Right lobe of liver (tissue), 6 donors: Measurements from ENCODE around the gene SLC9C1. TPM values are rescaled to one million over a fixed set of nuclear protein-coding genes. Genes with fewer than 3 reads are reported as not detected.
A peak's percentile ranks its signal among the peaks of the same experiment; 100 is the strongest.

Experiments
- ATAC-seq, 4 donors: fragments of 200-7000 bp; cut with Tn5 transposase; one replicate each; pipeline ENCODE4 v1.9.1; 2020; ENCODE audit warnings: mild to moderate bottlenecking in 4 of 4, moderate library complexity in 4 of 4
- DNase-seq, 3 donors: peaks; one replicate each; pipeline ENCODE4 v3.0.0-alpha.2; 2020
- H3K27ac ChIP-seq, 3 donors: fragments of 200-600 bp; one replicate each; pipeline ENCODE4 v1.8.0; 2022
- H3K27me3 ChIP-seq, 2 donors: fragments of 200-600 bp; one replicate each; pipeline ENCODE4 v1.8.0; 2022
- H3K36me3 ChIP-seq, 4 donors: fragments of 200-600 bp; sonication (generic) in 1 of 4; one replicate each; pipeline versions ENCODE4 v1.5.1 to v1.8.0; 2017 to 2022; ENCODE audit warnings: control low read depth in 1 of 4
- H3K4me1 ChIP-seq, 4 donors: fragments of 200-600 bp; sonication (generic) in 1 of 4; one replicate each; pipeline versions ENCODE4 v1.5.1 to v1.8.0; 2017 to 2022; ENCODE audit warnings: control low read depth in 1 of 4
- H3K4me3 ChIP-seq, 3 donors: fragments of 200-600 bp; one replicate each; pipeline ENCODE4 v1.8.0; 2022
- H3K9me3 ChIP-seq, 4 donors: fragments of 200-600 bp; sonication (generic) in 1 of 4; one replicate each; pipeline versions ENCODE4 v1.5.1 to v1.8.0; 2017 to 2022; ENCODE audit warnings: control low read depth in 1 of 4
- POLR2A ChIP-seq: fragments of 450-650 bp; IDR thresholded peaks from one replicate; pipeline ENCODE4 v1.6.1; 2017; ENCODE audit warnings: antibody characterized with exemption, mild to moderate bottlenecking
- WGBS: methylation state at CpG from one replicate; pipeline ENCODE4 v1.1.6; 2018; ENCODE audit warnings: low coverage, low lambda C conversion rate; ENCODE audit not compliant: insufficient coverage; ENCODE audit errors: missing lambda C conversion rate; 5-methylcytosine and 5-hydroxymethylcytosine counted together
- intact Hi-C, 2 donors: fragments of 100-400 bp; cut with DNase I; formaldehyde crosslinking; loops; one replicate each; pipeline versions ENCODE4 v1.11.2 to v1.14.1; 2022
- long read RNA-seq: library from polyadenylated mRNA; unstranded; transcript quantifications from one replicate; pipeline ENCODE4 v2.0.0, GENCODE V29; 2019
- total RNA-seq, 6 experiments: library from RNA; depleted of rRNA in 2 of 6; stranded (reverse); fragments of >200 nt in 2 of 6; fragmentation: NEBNext Ultra II Directional in 3 of 6; extraction: Animal tissue kit (Norgen Biotek cat#: 25700) in 3 of 6; gene quantifications; one replicate each; pipeline versions ENCODE4 v1.1.0 to v1.2.4, GENCODE V29; 2016 to 2023
- TF ChIP-seq, protein P1 (sequence below), 4 donors: fragments of 200-600 bp in 3 of 4; fragments of 450-650 bp in 1 of 4; IDR thresholded peaks; one replicate each; pipeline versions ENCODE4 v1.5.1 to v1.8.0; 2016 to 2022; ENCODE audit warnings: antibody characterized with exemption in 4 of 4, mild to moderate bottlenecking in 2 of 4
- donor health status: DM: no; HTN: yes; CAD: no.
- donor health status: DM: no; HTN: no; CAD: no.
- donor health status: DM: no; HTN: no; CAD: no.
- donor health status: DM: no; HTN: yes; CAD: no.
- donor health status: DM: no; HTN: yes; CAD: no.

SLC9C1 gene
- not detected for total RNA-seq
- long read RNA-seq: 0 reads

DNA sequence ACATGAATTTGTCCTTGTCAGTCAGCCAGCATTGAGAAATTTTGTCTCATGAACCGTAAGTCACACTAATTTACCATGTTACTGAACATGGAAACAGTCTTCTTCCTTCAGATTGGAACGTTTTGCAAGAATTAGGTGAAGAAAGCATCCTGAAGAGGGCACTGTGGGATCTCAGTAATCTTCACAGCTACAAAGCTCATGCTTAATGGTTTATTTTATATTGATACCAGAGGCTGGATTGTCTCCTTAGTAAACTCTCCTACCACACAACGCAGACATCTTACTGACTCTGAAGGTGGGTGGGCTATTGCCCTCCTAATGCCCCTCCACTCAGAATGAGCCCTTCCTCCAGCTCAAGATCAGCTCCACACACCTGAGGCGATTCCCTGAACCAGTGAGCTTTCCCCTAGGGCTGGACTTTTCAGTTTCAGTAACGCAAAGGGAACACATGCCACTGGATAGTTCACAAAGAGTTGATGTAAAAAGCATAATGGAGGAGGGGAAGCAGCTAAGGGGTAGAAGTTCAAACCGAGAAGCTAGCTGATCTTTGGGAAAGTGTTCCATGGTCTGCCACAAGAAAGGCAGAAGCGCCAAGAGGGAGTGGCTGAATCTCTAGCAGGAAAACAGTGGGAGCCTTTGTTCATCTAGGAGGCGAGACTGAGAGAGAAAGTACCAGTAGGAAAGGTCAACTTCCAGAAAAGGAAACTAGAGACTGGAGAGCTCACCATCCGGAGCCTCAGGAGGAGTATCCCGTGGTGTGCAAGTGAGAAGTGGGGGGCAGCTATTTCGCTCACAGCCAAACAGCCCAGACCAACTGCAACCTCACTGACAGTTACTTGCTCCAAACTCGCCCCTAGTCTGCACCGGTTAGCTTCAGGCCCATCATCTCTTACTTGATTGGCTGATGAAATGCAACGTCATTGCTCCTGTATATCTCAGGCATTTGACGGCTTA lies at the start of gene SLC9C1:
TSS of gene SLC9C1 (minus strand) at position 849 of the 954 bp plus-strand sequence. CDS start 7,425 bp downstream, outside the sequence.
- Histone ChIP-seq H3K9me3 (no peaks in the 10 kb centered on the region), H3K27me3 (no peaks in the 10 kb centered on the region), H3K4me3 (peak within 1 kb of the TSS; percentile 31 to 35 (median 31)), H3K27ac (no peak within 1 kb of the TSS), H3K36me3 (no peaks in the 10 kb centered on the region), H3K4me1 (no peaks in the 10 kb centered on the region)
- ATAC-seq (peak; percentile 79 to 93 (median 92)), DNase-seq (no peak)
- 7% methylated on average over 15 of the region's 15 CpGs for WGBS
- TF ChIP-seq, protein P1, sequence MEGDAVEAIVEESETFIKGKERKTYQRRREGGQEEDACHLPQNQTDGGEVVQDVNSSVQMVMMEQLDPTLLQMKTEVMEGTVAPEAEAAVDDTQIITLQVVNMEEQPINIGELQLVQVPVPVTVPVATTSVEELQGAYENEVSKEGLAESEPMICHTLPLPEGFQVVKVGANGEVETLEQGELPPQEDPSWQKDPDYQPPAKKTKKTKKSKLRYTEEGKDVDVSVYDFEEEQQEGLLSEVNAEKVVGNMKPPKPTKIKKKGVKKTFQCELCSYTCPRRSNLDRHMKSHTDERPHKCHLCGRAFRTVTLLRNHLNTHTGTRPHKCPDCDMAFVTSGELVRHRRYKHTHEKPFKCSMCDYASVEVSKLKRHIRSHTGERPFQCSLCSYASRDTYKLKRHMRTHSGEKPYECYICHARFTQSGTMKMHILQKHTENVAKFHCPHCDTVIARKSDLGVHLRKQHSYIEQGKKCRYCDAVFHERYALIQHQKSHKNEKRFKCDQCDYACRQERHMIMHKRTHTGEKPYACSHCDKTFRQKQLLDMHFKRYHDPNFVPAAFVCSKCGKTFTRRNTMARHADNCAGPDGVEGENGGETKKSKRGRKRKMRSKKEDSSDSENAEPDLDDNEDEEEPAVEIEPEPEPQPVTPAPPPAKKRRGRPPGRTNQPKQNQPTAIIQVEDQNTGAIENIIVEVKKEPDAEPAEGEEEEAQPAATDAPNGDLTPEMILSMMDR (IDR thresholded peaks at IDR 0.05): peak; percentile 47 to 64 (median 60)
- TF ChIP-seq POLR2A: no peak
- intact Hi-C loops: no loop called here

DNA sequence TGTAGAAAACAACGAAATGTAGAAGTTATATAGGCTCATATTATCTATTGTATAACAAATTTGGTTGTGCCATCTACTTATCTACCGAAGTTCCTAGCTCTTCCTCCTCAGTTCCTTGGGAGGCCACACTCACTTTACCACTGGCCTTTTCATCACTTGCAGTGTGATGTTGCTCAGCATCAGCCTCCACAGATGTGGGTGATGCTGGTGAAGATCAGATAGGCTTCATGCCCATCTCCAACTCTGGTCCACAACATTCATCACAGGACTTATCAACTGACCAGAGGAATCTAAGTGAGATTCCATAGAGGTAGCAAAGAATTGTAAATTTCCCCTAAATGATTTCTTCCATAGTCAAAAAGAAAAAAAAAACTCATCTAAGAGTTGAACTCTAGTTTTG lies 47.4 kb upstream of the SLC9C1 start:
- intact Hi-C loops: no loop called here
- no peaks in the 10 kb centered on the region for H3K9me3 ChIP-seq
- H3K4me1 ChIP-seq: no peaks in the 10 kb centered on the region
- 61% methylated on average over 2 of the region's 2 CpGs for WGBS
- DNase-seq (no peak), ATAC-seq (no peak)
- no peak overlapping the region for H3K27ac ChIP-seq
- TF ChIP-seq, protein P1 (IDR thresholded peaks at IDR 0.05): no peak
- TF ChIP-seq POLR2A: no peak
- H3K27me3 ChIP-seq: no peaks in the 10 kb centered on the region
- H3K4me3 ChIP-seq: no peak overlapping the region
- H3K36me3 ChIP-seq: no peaks in the 10 kb centered on the region

DNA sequence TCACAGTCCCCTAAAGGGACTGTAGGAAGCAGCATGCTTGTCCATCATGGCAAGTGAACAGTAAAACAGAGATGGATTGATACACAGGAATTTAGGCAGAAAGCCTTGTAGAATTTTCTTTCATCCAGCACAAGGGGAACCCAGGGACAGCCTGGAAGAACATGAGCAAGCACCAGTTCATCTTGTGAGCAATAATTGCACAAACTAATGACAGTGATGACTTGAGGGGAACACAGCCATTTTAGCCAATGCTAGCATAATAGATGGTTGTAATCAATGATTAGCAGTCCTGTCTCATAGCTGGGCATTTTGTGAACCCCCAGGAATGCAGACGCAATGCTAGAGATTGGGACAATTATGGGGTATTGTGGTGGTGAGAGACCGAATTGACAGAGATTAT lies 45.6 kb upstream of the SLC9C1 start:
- H3K27me3 ChIP-seq: no peaks in the 10 kb centered on the region
- no peaks in the 10 kb centered on the region for H3K9me3 ChIP-seq
- no peak for DNase-seq
- H3K4me3 ChIP-seq: no peak overlapping the region
- H3K4me1 ChIP-seq: no peaks in the 10 kb centered on the region
- H3K36me3 ChIP-seq: no peaks in the 10 kb centered on the region
- H3K27ac ChIP-seq: no peak overlapping the region
- intact Hi-C loops: no loop called here
- no peak for TF ChIP-seq POLR2A
- TF ChIP-seq, protein P1 (IDR thresholded peaks at IDR 0.05): no peak
- ATAC-seq: no peak
- 68% methylated on average over 2 of the region's 2 CpGs for WGBS

DNA sequence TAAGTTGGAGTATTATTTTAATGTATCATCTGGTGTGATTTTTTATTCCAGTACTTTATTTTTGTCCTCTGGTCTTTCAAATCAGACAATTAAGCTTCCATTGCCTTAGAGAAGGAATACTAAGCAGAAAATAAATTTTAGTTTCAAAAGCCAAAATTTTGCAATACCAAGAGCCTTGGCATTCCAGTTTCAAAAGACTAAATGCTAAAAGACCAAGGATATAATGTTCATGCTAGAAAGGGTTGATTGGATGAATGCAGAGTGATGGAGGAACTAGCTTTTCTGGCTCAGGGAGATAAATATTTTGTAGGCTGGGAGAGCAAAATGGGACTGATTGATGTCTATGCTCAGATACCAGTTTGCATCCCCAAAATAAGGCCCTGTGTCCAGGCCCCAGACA lies 45.1 kb upstream of the SLC9C1 start:
- DNase-seq: no peak
- Histone ChIP-seq H3K27ac (no peak overlapping the region), H3K36me3 (no peaks in the 10 kb centered on the region), H3K4me3 (no peak overlapping the region), H3K27me3 (no peaks in the 10 kb centered on the region), H3K9me3 (no peaks in the 10 kb centered on the region), H3K4me1 (no peaks in the 10 kb centered on the region)
- no peak for ATAC-seq
- TF ChIP-seq, protein P1 (IDR thresholded peaks at IDR 0.05): no peak
- TF ChIP-seq POLR2A: no peak
- intact Hi-C loops: no loop called here
